GM18517 (cell line): ENCODE data around the gene PTPN5.

Source experiments
- ATAC-seq: cut with Tn5 transposase; IDR thresholded peaks from one replicate; pipeline ENCODE4 v1.9.1; 2021; ENCODE audit warnings: mild to moderate bottlenecking, moderate library complexity; ENCODE audit not compliant: unreplicated experiment

The PTPN5 gene

GRCh38 chr11:18743365-18743764 lies 48.2 kb downstream of the PTPN5 start:
- no peak for ATAC-seq

DNA sequence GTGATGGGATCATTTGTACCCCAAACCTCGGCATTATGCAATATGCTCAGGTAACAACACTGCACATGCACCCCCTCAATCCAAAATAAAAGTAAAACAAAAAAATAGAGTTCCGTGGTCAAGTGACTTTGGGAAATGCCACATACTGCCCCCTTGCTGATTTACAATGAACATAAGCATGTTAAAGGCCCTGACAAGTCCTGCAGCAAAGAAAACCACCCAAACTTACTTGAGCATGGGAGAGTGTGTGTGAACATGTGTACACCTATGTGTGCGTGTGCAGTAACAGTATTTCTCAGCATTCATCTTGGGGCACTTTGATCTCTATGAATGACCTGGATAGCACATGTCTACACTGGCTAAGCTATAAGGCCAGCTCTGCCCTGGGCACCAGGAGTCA lies 49.8 kb downstream of the PTPN5 start:
- no peak for ATAC-seq

DNA sequence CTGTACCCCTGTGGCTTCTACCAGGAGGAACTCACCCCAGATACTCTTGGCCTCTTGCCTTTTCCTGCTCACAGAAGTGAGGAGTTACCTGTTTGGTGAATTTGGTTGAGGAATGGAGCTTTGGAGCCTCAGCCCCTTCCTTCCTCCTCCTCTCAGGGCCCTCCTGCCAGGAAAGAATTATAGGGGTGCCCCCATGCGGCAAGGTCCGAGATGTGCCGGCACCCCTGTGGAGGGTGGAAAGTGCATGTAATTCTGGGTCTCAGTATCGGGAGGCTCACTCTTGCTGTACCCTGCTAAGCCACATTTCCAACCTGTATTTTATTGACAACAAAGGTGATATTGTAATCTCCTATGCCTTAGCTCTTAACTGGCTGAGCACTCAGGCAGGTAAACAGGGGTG lies 51.9 kb downstream of the PTPN5 start:
- no peak for ATAC-seq

GRCh38 chr11:18737642-18738041 lies 54.0 kb downstream of the PTPN5 start:
- no peak for ATAC-seq

DNA sequence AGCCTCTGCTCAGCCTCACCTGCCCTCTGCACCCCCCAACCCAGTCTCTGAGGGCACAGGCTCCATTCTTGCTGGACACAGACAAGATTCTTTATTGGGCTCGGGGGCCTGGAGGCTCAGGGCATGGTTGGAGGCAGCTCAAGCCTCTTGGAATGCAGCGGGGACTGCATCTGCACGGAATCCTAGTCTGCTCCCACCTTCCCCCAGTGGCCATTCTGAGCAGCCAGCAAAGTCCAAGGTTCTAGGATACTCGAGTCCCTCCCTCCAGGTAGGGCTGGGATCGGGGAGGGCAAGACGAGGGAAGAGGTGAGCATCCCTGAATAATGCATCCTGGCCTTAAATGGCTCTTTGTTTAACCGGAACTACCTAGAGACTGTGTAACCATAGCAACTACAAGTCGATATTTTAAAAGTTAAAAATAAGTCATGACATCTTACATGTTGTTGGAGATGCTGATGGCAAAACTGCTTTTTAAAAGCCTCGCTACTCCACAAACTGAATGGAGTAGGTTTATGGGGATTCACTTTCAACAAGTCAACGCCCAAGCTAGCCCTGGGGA lies 54.9 kb downstream of the PTPN5 start:
- ATAC-seq: no peak

GRCh38 chr11:18733202-18733601 lies 58.4 kb downstream of the PTPN5 start:
- no peak for ATAC-seq

DNA sequence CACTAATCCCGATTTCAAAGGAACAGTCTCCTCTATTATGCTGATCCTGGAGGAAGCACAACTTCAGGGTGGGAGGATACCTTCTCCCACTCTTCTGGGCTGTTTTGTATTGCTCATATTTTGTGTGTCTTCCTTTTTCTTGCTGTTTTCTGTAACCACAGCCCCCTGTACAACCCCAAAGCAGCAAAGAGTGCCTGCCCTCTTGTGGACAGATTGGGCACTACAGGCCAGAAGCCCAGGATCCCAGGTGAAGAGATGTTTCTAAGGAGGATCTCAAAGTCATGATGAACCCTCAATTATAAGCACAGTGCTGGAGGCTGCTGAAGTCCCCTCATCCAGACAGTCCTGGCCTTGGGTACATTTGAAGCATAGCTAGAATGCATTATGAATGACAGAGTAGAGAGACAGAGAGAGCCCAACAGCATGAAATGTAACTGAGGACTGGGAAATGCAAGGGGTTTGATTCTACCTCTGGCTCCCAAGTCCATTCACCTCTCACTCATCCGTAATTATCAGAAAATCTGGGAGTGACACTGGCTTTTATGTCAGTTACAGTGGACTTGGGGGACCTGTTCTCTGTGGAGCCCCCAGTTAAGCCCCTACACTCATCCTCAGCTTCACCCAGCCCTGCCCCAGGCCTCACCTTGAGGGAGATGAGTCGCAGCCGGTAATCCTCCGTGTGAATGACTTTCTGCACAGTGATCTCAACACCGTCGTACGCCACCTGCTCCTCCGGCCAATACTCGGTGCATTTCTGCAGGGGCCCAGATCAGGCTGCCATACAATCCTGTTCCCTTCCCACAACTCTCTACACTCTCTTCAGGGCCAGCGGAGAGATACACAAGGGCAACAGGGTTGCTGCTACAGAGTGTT lies 59.4 kb downstream of the PTPN5 start:
- peak; percentile 70 for ATAC-seq

DNA sequence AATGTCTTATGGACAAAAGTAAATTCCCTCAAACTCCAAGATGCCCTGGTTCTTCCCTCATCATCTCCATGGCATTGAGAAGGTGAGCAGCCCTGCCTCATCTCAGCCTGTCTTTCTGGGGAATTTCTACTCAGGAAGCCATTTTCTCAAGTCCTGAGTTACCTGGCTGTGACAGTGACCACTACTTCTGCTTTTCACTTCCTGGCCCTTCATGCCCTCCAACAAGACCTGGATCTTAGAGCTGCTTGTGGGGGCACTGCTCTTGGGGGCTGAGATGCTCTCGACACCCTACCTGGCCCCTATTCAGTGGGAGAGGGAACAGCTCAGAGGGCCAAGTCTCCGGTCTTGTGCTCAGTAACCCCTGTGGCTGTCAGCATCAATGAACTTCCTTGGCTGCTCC lies 60.2 kb downstream of the PTPN5 start:
- peak; percentile 21 for ATAC-seq

GRCh38 chr11:18730020-18730419 lies 61.6 kb downstream of the PTPN5 start:
- no peak for ATAC-seq

DNA sequence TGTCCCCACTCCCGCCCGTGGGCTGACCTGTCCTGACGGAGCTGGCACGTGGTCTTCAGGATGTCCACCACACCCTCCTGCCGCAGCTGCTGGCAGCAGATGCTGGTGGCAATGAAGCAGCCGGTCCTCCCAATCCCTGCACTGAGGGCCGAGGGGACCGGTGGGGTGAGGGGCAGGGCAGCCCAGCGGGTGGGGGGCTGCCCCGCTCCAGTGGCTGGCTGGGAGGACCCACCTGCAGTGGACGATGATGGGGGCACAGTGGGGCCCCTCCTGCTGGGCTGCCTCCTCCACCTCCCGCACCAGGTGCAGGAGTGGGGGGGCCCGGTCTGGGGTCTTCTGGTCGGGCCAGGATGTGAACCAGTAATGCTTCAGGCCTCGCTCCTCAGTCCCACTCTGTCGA lies 62.2 kb downstream of the PTPN5 start:
- no peak for ATAC-seq

GRCh38 chr11:18728658-18729057 lies 62.9 kb downstream of the PTPN5 start:
- ATAC-seq: no peak

GRCh38 chr11:18727479-18728236 lies 63.9 kb downstream of the PTPN5 start:
- ATAC-seq: no peak

GRCh38 chr11:18726040-18726439 lies 65.6 kb downstream of the PTPN5 start, which contains the start of gene IGSF22:
TSS of gene IGSF22 (minus strand) at chr11:18726188. CDS start at chr11:18724236, 1,952 bp downstream.
- no peak for ATAC-seq

DNA sequence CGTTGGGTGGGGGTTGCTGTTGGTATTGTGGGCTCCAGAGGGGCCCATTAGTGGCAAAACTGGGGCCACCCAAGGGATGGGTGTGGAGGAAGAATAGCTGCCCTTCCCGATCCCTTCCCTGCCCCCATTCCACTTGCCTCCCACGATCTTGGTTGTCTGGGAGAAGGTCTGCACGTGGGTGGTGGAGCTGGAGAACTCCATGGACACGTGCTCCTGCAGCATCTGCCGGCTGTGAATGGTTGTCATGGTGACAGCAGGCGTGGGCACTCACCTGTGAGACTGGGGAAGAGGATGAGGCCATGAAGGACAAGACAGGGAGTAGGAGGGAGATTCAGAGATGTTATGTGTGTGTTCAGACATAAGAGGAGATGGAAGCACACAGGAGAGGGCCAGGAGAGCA lies 67.6 kb downstream of the PTPN5 start:
- ATAC-seq: no peak

GRCh38 chr11:18722293-18722637 lies 69.3 kb downstream of the PTPN5 start:
- ATAC-seq: peak; percentile 28

DNA sequence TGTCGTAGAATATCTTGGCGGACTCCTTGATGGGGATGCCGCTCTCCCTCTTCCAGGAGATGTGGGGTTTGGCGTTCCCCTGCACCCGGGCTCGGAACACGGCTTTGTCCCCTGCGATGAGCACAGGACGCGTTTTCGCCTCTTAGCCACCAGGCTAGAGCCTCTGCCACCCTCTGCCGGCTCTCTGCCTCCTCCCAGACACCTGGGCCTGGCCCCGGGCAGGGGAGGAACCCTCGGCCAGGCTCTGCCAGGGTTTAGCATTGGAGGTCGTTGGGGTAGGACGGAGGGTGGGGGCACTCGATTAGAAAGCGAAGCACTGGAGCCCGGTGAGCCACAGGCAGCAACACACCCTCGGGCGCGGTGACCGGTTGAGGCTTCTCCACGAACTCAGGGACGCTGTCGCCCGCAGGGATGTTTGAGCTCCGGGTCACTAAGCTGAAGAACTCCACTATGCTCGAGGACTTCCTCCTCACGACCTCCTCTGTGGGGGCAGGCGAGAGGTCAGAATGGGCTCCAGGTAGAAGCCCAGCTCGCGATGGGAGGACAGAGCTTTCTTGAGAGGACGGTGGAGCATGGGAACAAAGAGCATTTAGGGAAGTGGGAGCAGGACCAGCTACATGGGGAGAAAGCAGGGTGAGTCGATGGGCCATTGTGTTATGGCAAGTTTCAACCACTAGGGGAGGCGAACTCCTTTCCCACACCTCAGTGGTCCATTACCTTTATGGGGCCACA lies 69.9 kb downstream of the PTPN5 start:
- peak; percentile 69 for ATAC-seq

- ATAC-seq: no peak
Measured at GRCh38 chr11:18720808-18721560, 70.6 kb downstream of the PTPN5 start.

DNA sequence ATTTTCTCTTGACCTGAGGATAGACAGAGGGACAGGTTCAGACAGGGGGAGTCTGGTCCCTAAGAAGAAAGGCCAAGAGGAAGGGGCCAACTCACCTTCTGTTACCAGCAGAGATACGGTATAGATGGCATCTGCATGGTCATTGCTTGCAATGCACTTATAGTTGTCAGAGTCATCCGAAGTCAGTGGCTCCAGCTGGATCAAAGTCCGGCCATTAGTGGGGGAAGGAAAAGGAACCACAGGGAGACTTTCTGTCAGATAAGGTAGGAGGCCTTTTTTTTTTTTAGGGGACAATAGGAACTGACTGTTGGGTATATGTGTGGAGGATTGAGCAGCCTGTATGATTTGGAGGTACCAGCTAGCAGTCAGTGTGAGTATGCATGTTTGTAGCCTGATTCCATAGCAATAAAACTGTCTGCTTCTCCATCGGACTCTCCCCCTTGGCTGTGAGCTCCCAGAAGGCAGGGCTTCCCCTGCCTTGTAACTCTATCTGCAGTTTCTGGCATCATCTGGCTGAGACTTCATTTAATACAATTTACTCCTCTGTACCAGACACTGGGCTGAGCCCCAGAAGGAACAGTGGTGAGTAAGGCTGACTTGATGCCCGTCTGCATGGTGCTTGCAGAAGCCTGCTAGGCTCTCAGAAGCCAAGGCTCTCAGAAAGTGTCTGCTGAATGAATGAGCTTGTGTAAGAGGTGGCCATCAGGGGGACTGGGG lies 71.3 kb downstream of the PTPN5 start:
- no peak for ATAC-seq

DNA sequence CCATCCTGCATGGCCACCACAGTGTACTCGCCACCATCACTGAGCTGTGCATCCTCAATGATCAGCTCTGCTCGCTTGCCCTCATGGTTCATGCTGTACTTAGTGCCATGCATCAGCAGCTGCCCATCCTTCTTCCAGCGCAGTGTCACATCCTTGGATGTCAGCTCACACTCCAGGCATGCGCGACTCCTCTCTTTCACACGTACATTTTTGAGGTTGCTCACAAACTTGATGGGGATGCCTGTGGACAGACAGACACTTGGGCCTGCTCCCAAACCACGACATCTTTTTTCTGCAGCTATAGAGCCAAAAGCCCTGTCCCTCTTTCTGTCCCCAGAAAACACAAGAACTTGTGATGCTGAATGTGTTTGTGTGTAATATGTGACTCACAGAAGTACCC lies 76.1 kb downstream of the PTPN5 start:
- ATAC-seq: no peak

GRCh38 chr11:18714443-18714780 lies 77.2 kb downstream of the PTPN5 start:
- ATAC-seq: no peak
